Testis (tissue), 2 donors: Measurements from ENCODE around the gene COL23A1.

Experiments
- POLR2A ChIP-seq: fragments of 450-650 bp; IDR thresholded peaks from one replicate; pipeline ENCODE4 v1.6.1; 2017; ENCODE audit warnings: antibody characterized with exemption, mild to moderate bottlenecking, moderate library complexity
- TF ChIP-seq, protein P1 (sequence below), 3 experiments: fragments of 450-650 bp in 2 of 3; fragments of 200-600 bp in 1 of 3; sonication (generic) in 1 of 3; IDR thresholded peaks; one replicate each; pipeline ENCODE4 v1.5.1; 2016 to 2019; ENCODE audit warnings: antibody characterized with exemption in 3 of 3, mild to moderate bottlenecking in 2 of 3, moderate library complexity in 1 of 3

DNA sequence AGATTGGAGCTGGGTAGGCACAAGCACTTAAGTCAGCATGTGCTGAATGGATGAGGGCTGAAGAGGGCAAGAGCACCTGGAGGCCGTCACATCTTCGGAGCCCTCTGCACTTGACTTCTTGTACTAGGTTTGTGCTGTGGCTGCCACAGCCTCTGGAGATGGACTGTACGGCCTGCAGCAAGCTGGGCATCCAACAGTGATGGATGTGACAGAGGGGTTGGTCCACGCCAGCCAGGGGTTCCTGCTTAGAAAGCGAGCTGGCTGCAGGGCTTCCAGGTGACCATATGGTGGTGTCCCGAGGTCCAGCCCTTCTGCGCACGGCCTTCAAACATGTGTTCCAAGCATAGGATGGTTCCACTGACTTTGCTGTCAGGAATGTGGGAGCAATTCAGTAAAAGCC lies 292.4 kb downstream of the COL23A1 start:
- no peak for TF ChIP-seq POLR2A
- TF ChIP-seq, protein P1, sequence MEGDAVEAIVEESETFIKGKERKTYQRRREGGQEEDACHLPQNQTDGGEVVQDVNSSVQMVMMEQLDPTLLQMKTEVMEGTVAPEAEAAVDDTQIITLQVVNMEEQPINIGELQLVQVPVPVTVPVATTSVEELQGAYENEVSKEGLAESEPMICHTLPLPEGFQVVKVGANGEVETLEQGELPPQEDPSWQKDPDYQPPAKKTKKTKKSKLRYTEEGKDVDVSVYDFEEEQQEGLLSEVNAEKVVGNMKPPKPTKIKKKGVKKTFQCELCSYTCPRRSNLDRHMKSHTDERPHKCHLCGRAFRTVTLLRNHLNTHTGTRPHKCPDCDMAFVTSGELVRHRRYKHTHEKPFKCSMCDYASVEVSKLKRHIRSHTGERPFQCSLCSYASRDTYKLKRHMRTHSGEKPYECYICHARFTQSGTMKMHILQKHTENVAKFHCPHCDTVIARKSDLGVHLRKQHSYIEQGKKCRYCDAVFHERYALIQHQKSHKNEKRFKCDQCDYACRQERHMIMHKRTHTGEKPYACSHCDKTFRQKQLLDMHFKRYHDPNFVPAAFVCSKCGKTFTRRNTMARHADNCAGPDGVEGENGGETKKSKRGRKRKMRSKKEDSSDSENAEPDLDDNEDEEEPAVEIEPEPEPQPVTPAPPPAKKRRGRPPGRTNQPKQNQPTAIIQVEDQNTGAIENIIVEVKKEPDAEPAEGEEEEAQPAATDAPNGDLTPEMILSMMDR (IDR thresholded peaks at IDR 0.05) = no peak
